Hematopoietic multipotent progenitor cell treated with erythropoietin and hydrocortisone succinate and interleukin-3 and kit ligand, for 6 days (in vitro differentiated cells): ENCODE data around the gene KAT6B.
"Not testable (repeated sequence)": the region's sequence is repeated elsewhere in the genome, so short reads cannot be mapped to it uniquely, and the experiment has no call there.

Experiments used
- DNase-seq: peaks from one replicate; pipeline ENCODE4 v3.0.0-alpha.2; 2015

Gene KAT6B

DNA sequence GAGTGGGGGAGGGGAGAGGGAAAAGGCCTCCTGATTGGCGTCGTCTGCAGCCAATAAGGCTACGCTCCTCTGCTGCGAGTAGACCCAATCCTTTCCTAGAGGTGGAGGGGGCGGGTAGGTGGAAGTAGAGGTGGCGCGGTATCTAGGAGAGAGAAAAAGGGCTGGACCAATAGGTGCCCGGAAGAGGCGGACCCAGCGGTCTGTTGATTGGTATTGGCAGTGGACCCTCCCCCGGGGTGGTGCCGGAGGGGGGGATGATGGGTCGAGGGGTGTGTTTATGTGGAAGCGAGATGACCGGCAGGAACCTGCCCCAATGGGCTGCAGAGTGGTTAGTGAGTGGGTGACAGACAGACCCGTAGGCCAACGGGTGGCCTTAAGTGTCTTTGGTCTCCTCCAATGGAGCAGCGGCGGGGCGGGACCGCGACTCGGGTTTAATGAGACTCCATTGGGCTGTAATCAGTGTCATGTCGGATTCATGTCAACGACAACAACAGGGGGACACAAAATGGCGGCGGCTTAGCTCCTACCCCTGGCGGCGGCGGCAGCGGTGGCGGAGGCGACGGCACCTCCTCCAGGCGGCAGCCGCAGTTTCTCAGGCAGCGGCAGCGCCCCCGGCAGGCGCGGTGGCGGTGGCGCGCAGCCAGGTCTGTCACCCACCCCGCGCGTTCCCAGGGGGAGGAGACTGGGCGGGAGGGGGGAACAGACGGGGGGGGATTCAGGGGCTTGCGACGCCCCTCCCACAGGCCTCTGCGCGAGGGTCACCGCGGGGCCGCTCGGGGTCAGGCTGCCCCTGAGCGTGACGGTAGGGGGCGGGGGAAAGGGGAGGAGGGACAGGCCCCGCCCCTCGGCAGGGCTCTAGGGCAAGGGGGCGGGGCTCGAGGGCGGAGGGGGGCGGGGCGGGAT is at the start of gene KAT6B:
Gene KAT6B (plus strand): TSS at position 459 of the 903 bp plus-strand sequence. CDS start 16,258 bp downstream, outside the sequence.
- peak; percentile 100 for DNase-seq

DNA sequence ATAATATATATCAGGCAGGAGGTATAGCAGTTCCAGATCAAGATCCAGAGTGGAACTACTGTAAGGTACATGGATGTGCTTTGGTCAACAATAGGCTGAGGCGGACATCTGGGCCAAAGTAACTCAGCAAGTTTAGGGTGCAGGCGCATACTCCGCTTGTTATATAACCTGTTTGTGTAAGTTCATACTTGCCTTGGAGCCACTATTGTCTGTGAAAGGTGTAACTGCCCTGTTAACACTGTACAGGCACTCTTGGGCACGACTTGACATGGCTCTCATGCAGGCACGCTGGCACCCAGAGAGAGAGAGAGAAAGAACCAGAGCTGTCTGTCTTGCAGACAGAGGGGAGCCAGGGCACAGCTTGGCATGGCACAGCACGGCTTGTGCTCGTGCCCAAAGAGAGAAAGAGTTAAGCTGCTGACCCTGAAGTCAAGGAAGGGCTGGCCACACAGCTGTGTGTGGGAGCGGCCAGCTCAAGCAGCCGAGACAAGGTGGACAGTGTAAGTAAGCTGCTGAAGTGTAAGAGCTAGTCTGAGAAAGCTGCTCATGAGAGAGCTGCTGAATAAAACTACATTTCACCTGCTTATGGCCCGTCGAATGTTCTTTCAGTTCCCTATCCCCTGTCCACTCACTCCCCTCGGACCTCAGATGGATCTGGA is 47.8 kb upstream of the KAT6B start:
- DNase-seq: no peak

DNA sequence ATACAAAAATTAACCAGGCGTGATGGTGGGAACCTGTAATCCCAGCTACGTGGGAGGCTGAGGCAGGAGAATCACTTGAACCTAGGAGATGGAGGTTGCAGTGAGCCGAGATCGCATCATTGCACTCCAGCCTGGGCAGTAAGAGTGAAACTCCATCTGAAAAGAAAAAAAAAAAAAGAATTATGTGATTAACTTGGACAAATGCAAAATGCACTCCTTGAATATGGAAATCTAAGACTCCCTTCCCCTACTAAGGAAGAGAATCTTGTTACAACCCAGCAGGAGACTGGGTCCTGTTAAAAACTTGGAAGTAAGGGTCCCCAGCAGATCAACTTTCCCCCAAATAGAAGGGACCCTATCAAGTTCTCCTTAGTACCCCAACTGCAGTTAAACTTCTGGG is 44.5 kb upstream of the KAT6B start:
- not testable (repeated sequence) for DNase-seq

DNA sequence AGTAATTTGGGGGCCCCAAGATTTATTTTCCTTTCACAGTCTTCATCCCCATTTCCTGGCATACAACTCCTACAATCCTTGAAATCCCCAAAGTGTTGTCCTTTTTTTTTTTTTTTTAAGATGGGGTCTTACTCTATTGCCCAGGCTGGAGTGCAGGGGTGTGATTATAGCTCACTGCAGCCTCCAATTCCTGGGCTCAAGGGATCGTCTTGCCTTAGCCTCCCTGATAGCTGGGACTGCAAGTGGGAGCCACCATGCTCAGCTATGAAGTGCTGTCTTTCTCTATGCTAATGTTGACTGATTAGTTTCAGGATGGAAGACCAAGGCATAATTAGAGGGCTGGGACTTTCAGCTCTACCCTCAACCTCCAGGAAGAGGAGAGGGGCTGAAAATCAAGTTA is 41.9 kb upstream of the KAT6B start:
- DNase-seq: no peak

DNA sequence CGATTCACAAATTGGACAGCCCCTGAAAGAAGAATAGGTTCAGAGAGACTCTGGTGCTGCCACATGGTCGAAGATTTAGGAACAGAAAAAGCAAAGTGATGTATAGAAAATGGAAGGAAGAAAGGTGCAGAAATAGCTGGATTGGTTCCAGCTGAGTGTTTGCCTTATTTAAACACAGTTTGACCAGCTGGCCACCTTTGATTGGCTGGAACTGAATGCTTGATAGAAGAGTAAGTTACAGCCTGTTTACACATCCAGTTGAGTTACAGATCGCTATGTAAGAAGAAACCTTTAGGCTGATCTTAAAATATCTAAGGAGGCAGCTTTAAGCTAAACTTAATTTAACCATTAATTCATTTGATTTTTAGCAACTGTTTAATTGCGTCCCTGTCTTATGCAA is 40.3 kb upstream of the KAT6B start:
- no peak for DNase-seq

DNA sequence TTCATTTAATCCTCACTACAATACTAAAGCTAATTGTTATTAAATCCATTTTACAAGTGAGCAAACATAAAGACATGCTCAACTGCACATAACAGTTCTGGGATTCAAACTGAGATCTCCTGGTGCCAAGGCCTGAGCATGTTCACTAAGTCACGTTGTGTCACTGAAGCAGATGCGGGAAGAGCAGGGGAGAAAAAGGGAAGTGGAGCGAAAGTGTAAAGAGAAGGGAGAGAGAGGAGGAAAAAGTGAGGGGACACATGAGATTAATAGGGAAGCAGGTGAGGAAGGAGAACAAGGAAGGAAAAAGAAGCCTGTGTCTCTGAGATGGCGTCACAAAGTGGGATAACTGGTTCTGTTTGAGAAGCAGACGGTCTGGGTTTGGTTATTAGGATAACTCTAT is 38.9 kb upstream of the KAT6B start:
- DNase-seq: no peak

DNA sequence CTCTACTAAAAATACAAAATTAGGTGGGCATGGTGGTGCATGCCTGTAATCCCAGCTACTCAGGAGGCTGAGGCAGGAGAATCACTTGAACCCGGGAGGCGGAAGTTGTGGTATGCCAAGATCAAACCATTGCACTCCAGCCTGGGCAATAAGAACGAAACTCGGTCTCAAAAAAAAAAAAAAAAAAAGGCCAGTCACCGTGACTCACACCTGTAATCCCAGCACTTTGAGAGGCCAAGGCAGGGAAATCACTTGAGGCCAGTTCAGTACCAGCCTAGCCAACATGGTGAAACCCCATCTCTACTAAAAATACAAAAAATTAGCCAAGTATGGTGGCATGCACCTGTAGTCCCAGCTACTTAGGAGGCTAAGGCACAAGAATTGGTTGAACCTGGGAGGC is 34.4 kb upstream of the KAT6B start:
- not testable (repeated sequence) for DNase-seq

DNA sequence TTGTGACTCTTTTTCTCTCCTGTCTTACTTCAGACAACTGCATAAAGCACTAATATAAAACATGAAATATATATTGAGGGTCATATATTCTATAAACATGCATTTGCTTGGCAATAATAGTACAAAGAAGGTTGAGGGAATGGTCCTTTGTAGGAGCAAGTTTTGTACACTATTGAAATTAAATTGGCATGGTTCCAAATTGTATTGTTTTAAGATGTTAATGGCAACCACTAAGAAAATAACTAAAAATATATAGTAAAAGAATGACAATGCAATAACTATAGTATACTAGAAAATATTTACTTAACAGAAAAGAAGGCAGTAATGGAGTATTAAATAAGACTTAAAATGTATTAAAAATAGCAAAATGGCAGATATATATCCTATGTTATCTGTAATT is 33.7 kb upstream of the KAT6B start:
- DNase-seq: no peak

DNA sequence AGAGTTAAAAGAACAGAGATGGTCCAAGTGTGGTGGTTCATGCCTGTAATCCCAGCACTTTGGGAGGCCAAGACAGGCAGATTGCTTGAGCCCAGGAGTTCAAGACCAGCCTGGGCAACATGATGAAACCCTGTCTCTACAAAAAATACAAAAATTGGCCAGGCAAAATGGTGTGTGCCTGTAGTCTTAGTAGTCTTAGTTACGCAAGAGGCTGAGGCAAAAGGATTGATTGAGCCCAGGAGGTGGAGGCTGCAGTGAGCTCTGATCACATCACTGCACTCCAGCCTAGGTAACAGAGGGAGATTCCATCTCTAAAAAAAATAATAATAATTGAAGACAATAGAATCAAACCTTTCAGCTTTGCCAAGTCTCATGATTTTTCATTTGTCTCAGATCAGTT is 33.2 kb upstream of the KAT6B start:
- DNase-seq: not testable (repeated sequence)

DNA sequence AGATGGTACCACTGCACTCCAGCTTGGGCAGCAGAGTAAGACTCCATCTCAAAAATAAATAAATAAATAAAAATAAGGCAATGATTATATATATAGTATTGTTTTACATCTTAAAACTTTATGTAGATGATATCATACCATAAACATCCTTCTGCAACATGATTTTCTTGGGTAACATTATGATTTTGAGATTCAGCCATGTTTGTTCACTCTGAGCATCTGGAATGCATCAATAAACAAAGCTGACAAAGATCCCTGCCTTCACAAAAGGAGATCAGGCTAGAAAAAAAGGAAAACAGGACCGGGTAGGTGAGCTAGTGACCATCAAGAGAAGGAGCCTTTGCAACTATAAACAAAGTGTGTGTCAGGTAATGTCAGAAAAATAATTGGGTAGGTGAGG is 31.9 kb upstream of the KAT6B start:
- DNase-seq: no peak

DNA sequence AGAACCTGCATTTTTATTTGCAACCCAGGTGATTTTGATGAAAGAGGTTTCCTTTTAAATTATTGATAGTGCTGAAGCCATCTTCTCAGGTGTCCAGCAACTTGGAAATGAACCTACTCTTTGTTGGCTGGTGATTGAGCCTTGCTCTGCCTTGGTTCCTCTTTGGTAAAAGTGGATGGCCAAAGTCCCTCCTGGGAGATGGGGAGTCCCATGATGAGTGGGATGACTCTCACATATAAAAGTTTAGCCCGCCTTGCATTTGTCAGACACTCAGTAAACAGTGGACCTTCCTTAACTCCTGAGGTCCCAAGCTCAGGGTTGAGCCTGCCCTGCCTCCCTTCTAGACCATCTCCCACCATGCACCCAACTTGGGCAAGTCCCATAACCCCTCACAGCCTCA is 28.9 kb upstream of the KAT6B start:
- DNase-seq: no peak

DNA sequence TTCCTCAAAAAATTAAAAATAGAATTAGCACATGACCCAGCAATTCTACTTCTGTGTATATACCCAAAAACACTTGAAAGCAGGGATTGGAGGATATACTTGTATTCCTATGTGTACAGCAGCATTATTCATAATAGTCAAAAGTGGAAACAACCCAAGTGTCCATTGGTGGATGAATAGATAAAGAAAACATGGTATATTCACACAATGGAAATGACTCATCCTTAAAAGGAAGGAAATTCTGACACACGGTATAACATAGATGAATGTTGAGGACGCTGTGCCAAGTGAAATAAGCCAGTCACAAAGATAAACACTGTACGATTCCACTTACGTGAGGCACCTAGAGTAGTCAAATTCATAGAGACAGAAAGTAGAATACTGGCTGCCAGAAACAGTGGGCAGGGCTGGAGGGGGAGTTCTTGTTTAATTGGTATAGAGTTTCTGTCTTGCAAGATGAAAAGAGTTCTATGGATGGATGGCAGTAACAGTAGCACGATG is 26.6 kb upstream of the KAT6B start:
- peak; percentile 31 for DNase-seq

DNA sequence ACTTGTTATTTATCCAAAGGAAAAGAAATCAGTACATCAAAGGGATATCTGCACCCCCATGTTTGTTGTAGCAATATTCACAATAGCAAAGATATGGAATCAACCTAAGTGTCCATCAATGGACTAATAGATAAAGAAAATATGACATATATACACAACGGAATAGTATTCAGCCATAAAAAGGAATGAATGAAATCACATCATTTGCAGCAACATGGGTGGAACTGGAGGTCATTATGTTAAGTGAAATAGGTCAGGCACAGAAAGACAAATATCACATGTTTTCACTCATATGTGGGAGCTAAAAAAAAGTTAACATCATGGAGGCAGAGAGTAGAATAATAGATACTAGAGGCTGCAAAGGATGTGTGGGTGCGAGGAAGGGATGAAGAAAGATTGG is 25.0 kb upstream of the KAT6B start:
- no peak for DNase-seq

DNA sequence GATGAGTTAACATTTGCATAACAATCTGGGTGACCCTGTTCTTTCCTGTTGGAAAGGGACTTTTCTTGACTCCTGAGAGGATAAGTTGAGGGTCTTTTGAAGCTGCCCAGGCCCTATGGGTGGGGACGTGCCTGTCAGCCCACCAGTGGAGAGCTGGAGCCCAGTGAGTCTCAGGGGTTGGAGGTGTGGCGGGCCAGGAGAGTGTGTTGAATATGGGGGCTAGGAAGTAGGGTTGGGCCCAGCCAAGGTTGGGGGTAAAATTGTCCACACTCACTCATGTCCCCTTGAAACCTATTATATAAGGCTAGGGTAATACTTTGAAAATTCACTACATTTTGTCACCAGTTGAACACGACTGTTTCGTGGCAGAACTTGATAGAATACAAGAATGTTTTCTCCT is 17.9 kb upstream of the KAT6B start:
- no peak for DNase-seq

DNA sequence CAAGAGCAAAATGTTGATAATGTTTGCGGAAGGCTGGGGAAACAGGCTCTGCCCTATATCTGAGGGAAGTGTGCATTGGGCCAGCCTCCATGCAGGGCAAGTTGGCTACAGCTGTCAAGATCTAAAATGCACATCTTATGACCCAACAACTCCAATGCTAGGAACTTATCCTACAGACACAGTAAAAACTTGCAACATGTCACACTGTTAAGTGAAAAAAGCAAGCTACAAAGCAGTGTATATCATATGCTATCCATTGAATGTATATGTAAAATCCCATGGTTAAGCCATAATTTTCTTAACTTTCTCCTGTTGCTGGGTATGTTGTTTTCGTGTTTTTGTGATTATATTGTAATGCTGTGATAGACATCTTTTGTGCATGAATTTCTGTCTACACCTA is 16.3 kb upstream of the KAT6B start:
- no peak for DNase-seq

DNA sequence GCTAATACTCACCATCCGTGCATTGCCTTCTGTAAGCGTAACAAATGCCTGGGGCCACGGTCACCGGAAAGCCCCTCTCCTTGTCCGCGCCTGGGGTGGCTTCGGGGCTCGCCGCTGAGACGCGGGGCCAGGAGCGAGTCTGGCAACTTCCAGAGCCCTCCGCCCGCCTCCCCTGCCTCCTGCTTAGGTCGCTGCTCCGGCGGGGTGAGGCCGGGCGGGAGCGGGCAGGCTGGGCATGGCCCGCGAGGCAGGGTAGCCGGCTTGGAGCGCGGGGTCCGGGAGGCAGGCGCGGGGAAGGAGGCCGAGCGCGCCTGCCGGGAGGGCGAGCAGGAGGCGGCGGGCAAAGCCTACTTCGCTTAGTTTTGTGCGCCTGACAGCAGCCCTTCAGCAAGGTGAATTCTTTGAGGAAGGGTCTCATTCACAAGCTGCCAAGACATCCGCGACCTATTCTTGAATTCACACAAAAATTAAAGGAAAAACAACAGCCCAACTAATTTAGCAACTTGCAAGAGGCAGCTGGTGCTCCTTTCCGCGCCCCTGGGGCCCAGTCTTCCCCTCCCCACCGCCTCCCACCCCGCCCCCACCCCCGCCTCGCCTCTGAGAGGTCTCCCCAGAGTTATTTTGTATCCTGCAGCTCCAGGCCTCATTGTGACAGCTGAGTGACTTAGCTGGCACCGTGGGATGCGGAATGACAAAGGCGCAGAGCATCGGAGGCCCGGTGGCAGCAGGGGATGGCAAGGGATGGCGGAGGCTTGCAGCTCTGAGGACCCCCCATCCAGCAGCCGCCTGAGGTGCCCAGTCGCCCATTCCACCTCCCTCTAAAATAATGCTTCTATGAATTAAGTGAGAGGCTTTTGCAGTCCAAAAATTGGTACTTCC is 12.8 kb upstream of the KAT6B start:
- no peak for DNase-seq

DNA sequence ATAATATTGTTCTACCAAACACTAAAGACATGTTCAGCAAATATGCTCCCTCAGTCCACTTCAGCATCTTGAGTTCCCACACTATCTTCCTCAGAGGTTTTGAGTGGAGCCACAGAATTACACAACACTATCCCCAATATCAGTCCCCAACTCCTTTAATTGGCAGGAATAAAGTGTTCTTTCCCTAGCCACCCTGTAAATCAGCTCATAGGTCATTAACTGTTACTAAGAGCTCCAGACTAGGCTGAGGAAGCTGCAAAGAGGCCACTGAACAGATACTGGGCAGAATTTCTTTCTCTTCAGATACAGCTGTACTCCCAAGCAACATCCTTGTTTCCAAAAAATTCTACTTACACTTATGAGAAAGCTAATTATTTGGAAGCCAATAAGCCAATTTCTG is 11.6 kb upstream of the KAT6B start:
- DNase-seq: no peak

DNA sequence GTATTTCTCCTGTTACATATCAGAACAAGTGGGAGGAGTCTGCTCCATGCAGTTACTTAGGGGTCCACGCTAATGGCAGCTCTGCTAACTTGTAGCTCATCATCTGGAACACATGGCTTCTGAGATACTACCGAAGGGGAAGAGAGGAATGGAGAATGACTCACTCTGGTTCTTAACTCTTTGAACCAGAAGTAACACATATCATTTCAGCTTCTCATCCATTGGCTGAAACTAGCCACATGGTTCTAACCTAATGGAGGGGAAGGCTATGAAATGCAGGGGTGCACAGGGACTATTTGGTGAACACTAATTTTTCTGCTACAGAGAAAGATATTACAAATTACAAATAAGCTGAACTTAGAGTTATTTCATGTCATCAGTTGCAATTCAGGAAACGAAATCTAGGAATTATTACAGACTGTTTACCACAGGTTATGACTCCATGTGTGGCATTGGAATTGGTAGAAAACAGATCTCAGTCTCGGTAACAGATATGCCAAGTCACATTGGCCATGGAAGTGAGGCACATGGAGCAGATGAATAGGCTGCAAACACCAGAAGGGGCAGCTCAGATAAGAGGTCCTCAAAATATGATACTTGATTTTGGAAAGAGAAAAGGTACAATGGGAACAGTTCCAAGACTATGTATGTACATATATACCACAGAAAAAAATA is 9.4 kb upstream of the KAT6B start:
- no peak for DNase-seq

DNA sequence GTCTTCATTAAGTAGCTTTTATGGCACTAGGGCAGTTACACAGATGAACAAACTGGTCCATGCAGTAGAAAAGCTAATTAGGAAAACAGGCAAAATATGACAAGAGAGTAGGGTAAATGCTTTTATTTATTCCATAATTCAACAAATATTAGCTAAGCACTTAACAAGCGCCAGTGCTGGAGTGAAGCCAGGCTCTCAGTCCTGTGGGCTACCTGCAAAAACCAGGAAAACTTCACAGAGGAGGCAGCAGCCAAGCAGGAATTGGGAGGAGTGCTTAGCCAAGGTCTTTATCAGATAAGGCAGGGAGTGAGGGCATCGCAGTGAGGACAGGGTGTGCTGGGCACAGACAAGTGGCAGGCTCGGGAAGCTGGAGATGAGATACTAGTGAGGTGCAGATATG is 4.9 kb upstream of the KAT6B start:
- peak; percentile 50 for DNase-seq

DNA sequence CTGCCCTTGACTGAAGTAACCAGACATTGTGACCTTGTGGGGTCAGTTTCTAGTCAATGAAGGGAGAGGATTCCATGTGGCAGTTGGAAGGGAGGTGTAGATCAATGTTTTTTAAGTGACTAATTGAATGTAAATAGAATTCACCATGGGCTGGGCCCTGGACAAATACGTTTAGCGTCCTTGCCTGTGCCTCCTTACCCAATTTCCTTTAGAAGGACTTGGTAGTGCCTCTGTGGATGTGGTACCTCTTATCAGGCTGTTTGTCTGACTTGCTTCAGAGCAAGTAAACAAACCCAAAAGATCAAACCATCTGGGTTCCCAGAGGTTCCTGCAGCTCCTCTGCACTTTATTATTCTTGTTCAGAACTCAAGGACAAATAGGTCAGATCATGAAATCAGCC is 4.3 kb upstream of the KAT6B start:
- DNase-seq: no peak

DNA sequence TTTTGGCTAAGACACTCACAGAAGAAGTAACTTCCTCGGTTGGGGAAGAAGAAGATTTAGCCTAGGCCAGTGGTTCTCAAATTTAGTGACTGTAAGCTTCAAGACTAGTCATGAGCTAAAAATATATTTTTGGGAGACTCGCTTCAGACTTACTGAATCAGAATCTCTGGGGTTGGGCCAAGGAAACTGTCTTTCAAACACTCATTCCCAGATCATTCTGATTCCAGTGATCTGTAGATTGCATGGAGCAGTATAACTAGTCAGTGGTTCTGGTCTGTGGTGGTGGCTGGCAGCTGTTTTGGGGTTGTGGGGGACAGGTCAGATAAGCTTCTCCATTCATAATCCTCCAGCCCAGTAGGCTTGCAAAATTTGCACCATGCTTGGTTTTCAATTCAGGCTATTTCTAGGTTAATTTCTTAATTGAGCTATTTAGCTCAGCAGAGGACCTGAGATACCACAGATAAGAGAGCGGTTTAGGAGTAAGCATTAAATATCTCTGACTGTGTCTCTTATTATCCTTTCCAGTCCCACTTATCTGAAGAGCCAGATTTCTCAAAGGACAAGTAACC is 3.8 kb upstream of the KAT6B start:
- DNase-seq: peak; percentile 80

DNA sequence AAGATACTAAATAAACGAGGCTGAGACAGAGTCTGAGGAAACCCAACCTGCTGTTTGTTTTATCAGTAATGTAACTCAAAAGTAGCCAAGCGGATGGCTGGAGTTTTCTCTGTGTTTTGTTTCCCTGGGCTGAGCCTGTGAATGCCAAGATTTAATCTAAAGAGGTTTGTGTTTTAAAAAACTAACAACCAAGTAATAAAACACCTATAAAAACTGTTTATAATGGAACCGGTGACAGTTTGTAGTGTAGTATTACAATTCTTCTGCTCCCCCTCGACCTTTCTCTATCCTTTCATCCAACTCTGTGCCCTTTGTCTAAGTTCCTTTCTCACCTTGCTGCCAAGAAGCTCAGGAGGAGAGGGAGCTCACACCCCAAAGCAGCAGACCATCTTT is 2.6 kb upstream of the KAT6B start:
- no peak for DNase-seq
